HS-27A (cell line): ENCODE results near the gene WWOX.

ENCODE experiments used
- DNase-seq: peaks from one replicate; pipeline ENCODE4 v3.0.0-alpha.2; 2012; ENCODE audit warnings: low read depth, missing footprints

WWOX gene

GRCh38 chr16:78659668-78660217 lies 560.3 kb downstream of the WWOX start:
- DNase-seq, result no peak

DNA sequence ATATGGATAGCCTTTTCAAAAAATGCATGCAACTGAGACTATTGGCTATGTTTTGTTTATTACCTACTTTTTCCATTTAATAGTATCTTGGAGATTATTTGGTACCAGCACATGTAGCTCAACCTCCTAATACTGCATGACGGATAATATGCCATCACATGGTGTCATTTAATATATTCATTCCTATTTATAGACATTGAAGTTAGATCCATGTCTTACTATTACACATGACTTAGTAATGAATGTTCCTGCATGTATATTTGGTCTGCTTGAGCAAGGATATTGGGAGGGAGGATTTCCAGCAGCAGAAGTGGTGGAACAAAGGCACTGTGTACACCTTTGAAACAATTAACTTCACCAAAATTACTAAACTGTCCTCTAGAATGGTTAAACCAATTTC lies 561.3 kb downstream of the WWOX start:
- no peak for DNase-seq

DNA sequence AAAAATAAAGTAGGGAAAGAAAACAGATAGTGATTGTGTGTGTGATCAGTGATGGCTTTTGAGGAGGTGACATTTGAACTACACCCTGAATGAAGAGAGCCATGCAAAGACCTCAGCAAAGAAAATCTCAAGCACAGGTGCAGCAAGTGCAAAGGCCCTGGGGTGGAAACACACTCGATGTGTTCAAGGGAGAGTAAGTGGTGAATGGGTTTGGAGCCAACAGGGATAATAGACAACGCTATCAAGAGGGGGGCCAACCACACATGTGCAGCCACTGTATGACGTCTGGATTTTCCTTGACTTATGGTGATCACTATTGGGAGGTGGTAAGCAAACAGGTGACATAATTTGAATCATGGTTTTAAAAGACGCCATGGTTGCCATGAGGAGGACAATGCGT lies 564.2 kb downstream of the WWOX start:
- no peak for DNase-seq

- no peak for DNase-seq
These were observed 565.6 kb downstream of the WWOX start for GRCh38 chr16:78664811-78665772.

GRCh38 chr16:78666318-78666717 lies 566.9 kb downstream of the WWOX start:
- no peak for DNase-seq

DNA sequence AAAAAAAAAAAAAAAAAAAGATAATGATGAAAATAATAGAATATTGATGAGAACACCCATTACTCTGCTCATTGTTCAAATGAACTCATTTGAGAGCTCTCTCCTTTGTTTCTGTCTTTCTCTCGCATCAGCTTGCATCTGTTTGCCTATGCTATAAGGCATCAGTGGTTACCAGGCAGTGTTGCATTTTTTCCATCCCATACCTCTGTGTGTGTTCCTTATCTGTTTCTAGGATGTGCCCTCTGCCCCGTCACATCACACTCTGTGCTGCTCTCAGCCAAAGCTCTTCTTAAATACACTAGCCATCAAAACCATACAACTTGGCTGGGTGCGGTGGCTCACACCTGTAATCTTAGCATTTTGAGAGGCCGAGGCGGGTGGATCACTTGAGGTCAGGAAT lies 568.2 kb downstream of the WWOX start:
- no peak for DNase-seq

DNA sequence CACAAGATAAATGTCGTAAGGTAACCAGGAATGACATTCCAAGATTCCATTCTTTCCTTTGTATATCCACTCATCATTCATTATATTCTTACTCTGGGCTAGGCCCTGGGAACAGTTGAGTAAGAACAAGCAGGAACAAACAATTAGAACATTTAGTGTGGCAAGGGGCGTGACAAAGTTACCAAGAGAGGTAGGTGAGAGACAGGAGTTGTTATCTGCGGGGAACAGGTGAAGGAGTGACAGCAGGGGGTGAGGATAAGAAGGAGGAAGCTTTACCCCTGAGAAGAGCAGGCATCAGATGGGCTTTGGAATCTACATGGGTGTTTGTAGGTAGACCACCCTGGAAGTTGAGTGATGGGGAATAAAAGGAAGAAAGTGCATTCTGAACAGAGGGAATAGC lies 568.9 kb downstream of the WWOX start:
- DNase-seq, result no peak

DNA sequence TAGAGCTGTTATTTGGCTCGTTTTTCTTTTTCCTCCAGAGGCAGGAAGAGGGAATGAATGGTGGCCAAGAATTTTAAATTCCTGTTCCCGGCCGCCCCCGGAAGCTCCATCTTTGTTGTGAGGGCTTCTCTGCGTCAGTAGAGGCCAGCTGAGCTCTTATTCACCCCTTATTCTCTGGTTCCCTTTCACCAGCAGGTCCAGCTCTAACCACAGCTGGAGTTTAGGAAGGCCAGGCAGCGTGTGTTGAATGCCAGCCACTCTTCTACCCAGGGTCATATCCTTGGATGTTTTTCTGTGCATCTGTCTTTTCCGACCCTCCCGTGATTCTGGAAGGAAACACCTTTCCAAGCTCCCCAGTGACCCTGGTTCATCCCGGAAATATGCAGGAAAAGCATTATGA lies 570.5 kb downstream of the WWOX start:
- DNase-seq, result no peak

GRCh38 chr16:78672779-78673556 lies 573.5 kb downstream of the WWOX start:
- DNase-seq, result no peak

DNA sequence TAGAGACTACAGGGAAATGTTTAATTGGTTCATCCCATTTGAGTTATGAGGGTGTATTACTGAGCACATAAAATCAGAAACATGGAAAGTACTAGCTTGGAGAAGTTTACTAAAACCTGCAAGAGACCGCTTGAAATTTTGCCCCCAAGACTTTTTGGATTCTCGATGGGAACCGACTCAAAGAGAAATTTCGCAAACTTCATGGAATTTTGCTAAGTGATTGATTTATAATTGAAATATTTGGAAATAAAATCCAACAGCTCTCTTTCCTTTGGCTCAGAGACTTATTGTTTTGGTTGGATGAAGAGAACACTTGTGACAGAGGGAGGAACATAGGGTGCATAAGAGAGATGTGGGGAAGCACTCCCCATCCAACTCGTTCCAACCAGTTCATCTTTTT lies 574.4 kb downstream of the WWOX start:
- no peak for DNase-seq

- DNase-seq, result no peak
These were observed 575.9 kb downstream of the WWOX start for GRCh38 chr16:78675312-78675711.

DNA sequence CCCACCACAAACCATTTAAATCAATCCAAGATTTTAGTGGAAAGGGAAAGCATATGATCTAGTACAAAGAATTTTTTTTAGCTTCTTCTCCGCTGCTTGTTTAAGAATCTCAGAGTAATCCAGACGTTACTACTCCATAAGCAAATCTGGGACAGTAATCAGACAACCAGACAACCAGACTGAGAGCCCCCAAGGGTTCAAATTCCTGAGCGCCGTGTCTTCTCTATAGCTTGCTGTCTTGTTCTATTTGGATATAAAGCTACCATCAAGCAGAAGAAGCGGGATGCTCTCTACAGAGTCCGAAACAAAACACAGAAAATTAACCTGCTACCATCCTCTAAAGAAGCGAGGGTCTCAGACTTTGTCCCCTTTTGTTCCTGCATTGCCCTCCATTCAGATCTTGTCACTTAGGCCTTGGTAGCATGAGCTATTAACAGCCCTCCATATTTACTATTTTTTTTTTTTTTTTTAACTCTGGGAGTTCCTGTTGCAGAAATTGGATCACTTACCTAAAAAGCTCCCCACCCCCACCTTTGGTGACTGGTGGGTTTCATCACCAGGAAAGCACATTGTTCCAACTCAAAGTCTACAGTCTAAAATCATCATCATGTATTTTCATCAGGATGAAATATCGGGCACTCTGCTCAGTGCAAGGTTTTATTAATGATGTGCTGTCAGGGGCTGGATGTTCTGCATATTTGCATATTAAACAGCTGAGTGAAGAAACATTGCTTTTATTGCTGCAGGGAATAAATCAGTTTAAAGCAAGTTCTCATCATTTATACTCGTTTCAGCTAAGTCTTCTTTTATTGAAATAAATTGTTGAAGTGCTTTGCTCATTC lies 576.7 kb downstream of the WWOX start:
- no peak for DNase-seq

GRCh38 chr16:78677181-78677731 lies 577.8 kb downstream of the WWOX start:
- DNase-seq, result no peak

DNA sequence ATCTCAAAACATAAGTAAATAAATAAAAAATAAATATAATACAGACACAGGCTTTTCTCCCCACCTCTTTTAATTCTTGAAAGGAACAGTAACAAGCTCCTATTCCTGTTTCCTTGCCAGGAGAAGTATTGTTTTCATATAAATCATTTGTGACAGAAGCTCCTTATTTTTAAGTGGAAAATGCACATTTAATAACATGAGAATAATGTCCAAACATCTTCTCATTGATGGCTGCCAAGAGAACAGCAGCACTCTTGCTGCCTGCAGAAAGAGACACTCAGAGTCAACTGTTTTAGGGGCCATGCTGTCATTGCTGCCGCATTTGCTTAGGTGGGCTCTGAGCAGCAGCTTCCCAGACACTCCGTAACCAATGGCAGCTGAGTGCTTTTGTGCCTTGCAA lies 580.1 kb downstream of the WWOX start:
- DNase-seq, result no peak

- DNase-seq, result no peak
These were observed 582.3 kb downstream of the WWOX start for GRCh38 chr16:78681743-78682142.

- DNase-seq, result no peak
These were observed 584.7 kb downstream of the WWOX start for GRCh38 chr16:78684030-78684611.

GRCh38 chr16:78684655-78685375 lies 585.4 kb downstream of the WWOX start:
- no peak for DNase-seq

DNA sequence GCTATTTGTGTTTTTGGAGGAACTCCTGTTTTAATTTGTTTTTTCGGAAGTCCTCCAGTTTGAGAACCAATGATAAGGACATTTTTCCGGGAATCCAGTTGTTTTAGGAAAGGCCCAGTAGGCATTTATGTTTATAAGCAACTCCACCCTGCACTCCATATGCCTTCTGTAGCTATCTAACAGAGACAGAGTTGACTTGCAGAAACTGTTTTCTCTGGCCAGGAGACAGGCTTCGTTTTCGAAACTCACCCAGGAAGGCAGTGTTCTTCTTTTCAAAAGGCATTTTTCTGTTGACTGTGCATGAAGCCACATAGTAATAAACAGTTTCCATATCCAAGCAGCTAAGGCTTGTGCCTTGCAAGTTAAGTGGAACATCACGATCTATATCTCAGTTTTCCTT lies 587.1 kb downstream of the WWOX start:
- DNase-seq, result no peak

DNA sequence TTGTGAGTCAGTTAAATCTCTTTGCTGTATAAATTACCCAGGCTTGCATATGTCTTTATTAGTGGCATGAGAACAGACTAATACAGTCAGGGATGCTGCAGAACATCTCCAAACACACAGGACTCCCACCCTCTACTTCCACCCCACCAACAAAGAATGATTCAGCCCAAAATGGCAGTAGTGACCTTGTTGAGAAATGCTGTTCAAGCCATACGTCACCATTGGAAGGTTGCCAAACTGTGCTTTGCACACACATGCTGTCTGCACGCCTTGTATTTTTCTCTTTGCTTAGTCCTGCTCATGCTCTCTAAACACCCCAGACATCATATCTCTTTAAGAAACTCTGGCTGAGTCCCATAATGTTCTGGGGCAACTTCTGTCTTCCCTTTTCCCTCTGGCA lies 589.6 kb downstream of the WWOX start:
- DNase-seq, result no peak

GRCh38 chr16:78689536-78689935 lies 590.1 kb downstream of the WWOX start:
- DNase-seq, result no peak

DNA sequence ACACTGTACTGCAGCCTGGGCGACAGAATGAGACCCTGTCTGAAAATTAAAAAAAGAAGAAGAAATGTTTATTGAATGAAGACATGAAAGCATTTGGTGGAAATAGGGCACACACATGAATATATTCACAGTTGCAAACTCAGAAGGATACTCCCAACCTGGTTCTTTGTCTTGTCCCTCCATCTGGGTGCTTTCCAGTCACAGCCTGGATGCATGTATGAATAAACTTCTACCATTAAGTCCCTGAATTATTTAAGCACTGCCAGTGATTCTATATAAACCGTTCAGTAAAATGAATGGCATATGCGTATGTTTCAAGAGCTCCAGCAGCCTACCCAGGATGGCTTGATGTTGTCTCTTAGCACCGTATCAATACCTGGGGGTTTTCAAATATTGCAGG lies 591.1 kb downstream of the WWOX start:
- no peak for DNase-seq
